ENCODE data around the gene GRPEL1. TPM values are rescaled to one million over a fixed set of nuclear protein-coding genes. Genes with fewer than 3 reads are reported as not detected.

The GRPEL1 gene
- total RNA-seq, 1 donor from 2014 or later: 21.0 TPM

- Histone ChIP-seq H3K4me3 (no peak overlapping the region), H4K20me1 (ENCODE audit: low read depth) (no peaks in the 10 kb centered on the region), H2AFZ (replicated peaks) (no peak overlapping the region), H3K9me3 (ENCODE audit: low read depth) (no peaks in the 10 kb centered on the region), H3K79me2 (ENCODE audit: low read depth) (no peaks in the 10 kb centered on the region), H3K9ac (no peak overlapping the region), H3K4me1 (no peaks in the 10 kb centered on the region), H3F3A (ENCODE audit: low read depth) (no peaks in the 10 kb centered on the region), H3K36me3 (no peaks in the 10 kb centered on the region), H3K27me3 (peaks cover 82% of the 10 kb centered on the region), H3K4me2 (no peak overlapping the region), H3K27ac (no peak overlapping the region)
- H3K9me3 Mint-ChIP-seq: no peaks in the 10 kb centered on the region
- H3K4me3 Mint-ChIP-seq: no peak overlapping the region
- peaks cover 10% of the 10 kb centered on the region for H3K27me3 Mint-ChIP-seq (ENCODE audit: insufficient read depth, low read depth)
- TF ChIP-seq CTCF (IDR thresholded peaks at IDR 0.05): no peak
- TF ChIP-seq EZH2phosphoT487 (IDR thresholded peaks at IDR 0.05): no peak
- TF ChIP-seq EZH2 (IDR thresholded peaks at IDR 0.05): no peak
- DNase-seq (ENCODE audit: low spot score): no peak
- peaks cover 8% of the 10 kb centered on the region for H3K4me1 Mint-ChIP-seq
- H3K27ac Mint-ChIP-seq: no peak overlapping the region
- no peaks in the 10 kb centered on the region for H3K36me3 Mint-ChIP-seq
These were observed 27.8 kb upstream of the GRPEL1 start for GRCh38 chr4:7095611-7096155.

GRCh38 chr4:7094916-7095315, 27.1 kb upstream of the GRPEL1 start:
- Mint-ChIP-seq H3K4me1 (peaks cover 11% of the 10 kb centered on the region), H3K27ac (no peak overlapping the region), H3K9me3 (no peaks in the 10 kb centered on the region), H3K4me3 (no peak overlapping the region), H3K36me3 (no peaks in the 10 kb centered on the region), H3K27me3 (ENCODE audit: insufficient read depth, low read depth) (peaks cover 10% of the 10 kb centered on the region)
- Histone ChIP-seq H3F3A (ENCODE audit: low read depth) (no peaks in the 10 kb centered on the region), H3K27me3 (peaks cover 88% of the 10 kb centered on the region), H4K20me1 (ENCODE audit: low read depth) (no peaks in the 10 kb centered on the region), H2AFZ (replicated peaks) (no peak overlapping the region), H3K4me2 (no peak overlapping the region), H3K27ac (no peak overlapping the region), H3K36me3 (no peaks in the 10 kb centered on the region), H3K9me3 (ENCODE audit: low read depth) (no peaks in the 10 kb centered on the region), H3K4me3 (no peak overlapping the region), H3K79me2 (ENCODE audit: low read depth) (no peaks in the 10 kb centered on the region), H3K4me1 (no peaks in the 10 kb centered on the region), H3K9ac (no peak overlapping the region)
- DNase-seq (ENCODE audit: low spot score): no peak
- TF ChIP-seq EZH2 (IDR thresholded peaks at IDR 0.05) (no peak), EZH2phosphoT487 (IDR thresholded peaks at IDR 0.05) (no peak), CTCF (IDR thresholded peaks at IDR 0.05) (no peak)

GRCh38 chr4:7092026-7092425, 24.2 kb upstream of the GRPEL1 start:
- Mint-ChIP-seq H3K4me3 (no peak overlapping the region), H3K4me1 (peaks cover 23% of the 10 kb centered on the region), H3K27ac (no peak overlapping the region), H3K36me3 (no peaks in the 10 kb centered on the region), H3K27me3 (ENCODE audit: insufficient read depth, low read depth) (peaks cover 12% of the 10 kb centered on the region), H3K9me3 (peaks cover 2% of the 10 kb centered on the region)
- no peak for TF ChIP-seq EZH2 (IDR thresholded peaks at IDR 0.05)
- no peak for TF ChIP-seq EZH2phosphoT487 (IDR thresholded peaks at IDR 0.05)
- Histone ChIP-seq H3K4me2 (no peak overlapping the region), H4K20me1 (ENCODE audit: low read depth) (no peaks in the 10 kb centered on the region), H3K27ac (no peak overlapping the region), H3K9me3 (ENCODE audit: low read depth) (peaks cover 2% of the 10 kb centered on the region), H3K4me3 (no peak overlapping the region), H3K27me3 (peaks cover 92% of the 10 kb centered on the region), H3K9ac (no peak overlapping the region), H3K36me3 (no peaks in the 10 kb centered on the region), H3K79me2 (ENCODE audit: low read depth) (no peaks in the 10 kb centered on the region), H2AFZ (replicated peaks) (no peak overlapping the region), H3K4me1 (no peaks in the 10 kb centered on the region), H3F3A (ENCODE audit: low read depth) (no peaks in the 10 kb centered on the region)
- DNase-seq (ENCODE audit: low spot score): no peak

- H3K27ac Mint-ChIP-seq: peak overlapping the region; percentile 7
- H3K9me3 Mint-ChIP-seq: peaks cover 8% of the 10 kb centered on the region
- peaks cover 9% of the 10 kb centered on the region for H3K27me3 Mint-ChIP-seq (ENCODE audit: insufficient read depth, low read depth)
- Histone ChIP-seq H4K20me1 (ENCODE audit: low read depth) (no peaks in the 10 kb centered on the region), H2AFZ (replicated peaks) (no peak overlapping the region), H3K4me1 (no peaks in the 10 kb centered on the region), H3F3A (ENCODE audit: low read depth) (no peaks in the 10 kb centered on the region), H3K36me3 (no peaks in the 10 kb centered on the region), H3K4me2 (no peak overlapping the region), H3K9me3 (ENCODE audit: low read depth) (peaks cover 4% of the 10 kb centered on the region), H3K27ac (no peak overlapping the region), H3K27me3 (peaks cover 81% of the 10 kb centered on the region), H3K79me2 (ENCODE audit: low read depth) (no peaks in the 10 kb centered on the region), H3K4me3 (no peak overlapping the region), H3K9ac (no peak overlapping the region)
- H3K4me1 Mint-ChIP-seq: peaks cover 23% of the 10 kb centered on the region
- TF ChIP-seq EZH2phosphoT487 (IDR thresholded peaks at IDR 0.05): no peak
- no peak for TF ChIP-seq CTCF (IDR thresholded peaks at IDR 0.05)
- TF ChIP-seq EZH2 (IDR thresholded peaks at IDR 0.05): no peak
- DNase-seq (ENCODE audit: low spot score): no peak
- no peak overlapping the region for H3K4me3 Mint-ChIP-seq
- no peaks in the 10 kb centered on the region for H3K36me3 Mint-ChIP-seq
These were observed 21.5 kb upstream of the GRPEL1 start for GRCh38 chr4:7089213-7089986.
